ENCODE results near the gene FAM53B.
A peak's percentile ranks its signal among the peaks of the same experiment; 100 is the strongest.

The FAM53B gene

DNA sequence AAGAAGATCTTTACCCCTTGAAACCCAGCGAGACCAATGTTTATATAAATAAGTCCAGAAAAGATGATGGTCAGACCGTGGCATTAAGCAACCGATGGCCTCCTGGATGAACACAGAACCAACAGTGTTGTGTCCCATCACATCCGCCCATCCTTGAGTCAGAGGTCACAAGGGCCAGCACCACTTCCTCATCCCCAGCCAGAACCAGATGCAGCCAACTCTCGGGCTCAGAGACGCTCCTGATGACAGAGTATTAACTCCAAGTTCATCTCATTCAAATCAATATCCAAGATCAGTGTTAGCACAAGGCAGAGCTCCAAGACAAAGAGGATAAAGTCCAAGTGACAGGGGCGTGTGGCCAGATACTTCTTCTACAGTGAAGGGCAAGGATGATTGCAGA, 63.5 kb downstream of the FAM53B start:
- FAIRE-seq, result peak; percentile 62
- DNase-seq (ENCODE audit: insufficient read length), result no peak
- TF ChIP-seq POLR2AphosphoS5 (IDR thresholded peaks at IDR 0.05; ENCODE audit: low read depth, low read length) (no peak), POLR2A (IDR thresholded peaks at IDR 0.05; ENCODE audit: low read depth, low read length) (no peak), TAF1 (IDR thresholded peaks at IDR 0.05; ENCODE audit: borderline replicate concordance, low read depth, low read length) (no peak)

DNA sequence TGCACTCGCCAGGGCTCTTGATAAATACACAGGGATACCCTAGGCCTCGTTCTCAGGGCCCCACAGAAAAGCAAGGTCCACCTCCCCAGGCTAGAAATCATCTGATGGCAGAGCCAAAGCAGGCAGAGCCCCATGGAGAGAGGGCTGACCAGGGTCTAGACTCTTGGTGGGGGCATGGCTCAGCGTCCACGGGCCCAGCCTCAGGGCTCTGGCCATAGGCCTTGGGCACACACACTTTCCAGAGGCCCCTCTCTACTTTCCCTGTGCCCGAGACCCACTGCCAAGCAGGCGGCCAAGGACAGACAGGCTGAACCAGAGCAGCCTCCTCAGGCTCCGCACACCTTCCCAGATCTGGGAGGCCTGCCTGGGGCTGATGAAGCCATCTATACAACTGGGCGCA, 64.8 kb downstream of the FAM53B start:
- TF ChIP-seq TAF1 (IDR thresholded peaks at IDR 0.05; ENCODE audit: borderline replicate concordance, low read depth, low read length) (no peak), POLR2AphosphoS5 (IDR thresholded peaks at IDR 0.05; ENCODE audit: low read depth, low read length) (no peak), POLR2A (IDR thresholded peaks at IDR 0.05; ENCODE audit: low read depth, low read length) (no peak)
- DNase-seq (ENCODE audit: insufficient read length) (no peak), FAIRE-seq (no peak)

DNA sequence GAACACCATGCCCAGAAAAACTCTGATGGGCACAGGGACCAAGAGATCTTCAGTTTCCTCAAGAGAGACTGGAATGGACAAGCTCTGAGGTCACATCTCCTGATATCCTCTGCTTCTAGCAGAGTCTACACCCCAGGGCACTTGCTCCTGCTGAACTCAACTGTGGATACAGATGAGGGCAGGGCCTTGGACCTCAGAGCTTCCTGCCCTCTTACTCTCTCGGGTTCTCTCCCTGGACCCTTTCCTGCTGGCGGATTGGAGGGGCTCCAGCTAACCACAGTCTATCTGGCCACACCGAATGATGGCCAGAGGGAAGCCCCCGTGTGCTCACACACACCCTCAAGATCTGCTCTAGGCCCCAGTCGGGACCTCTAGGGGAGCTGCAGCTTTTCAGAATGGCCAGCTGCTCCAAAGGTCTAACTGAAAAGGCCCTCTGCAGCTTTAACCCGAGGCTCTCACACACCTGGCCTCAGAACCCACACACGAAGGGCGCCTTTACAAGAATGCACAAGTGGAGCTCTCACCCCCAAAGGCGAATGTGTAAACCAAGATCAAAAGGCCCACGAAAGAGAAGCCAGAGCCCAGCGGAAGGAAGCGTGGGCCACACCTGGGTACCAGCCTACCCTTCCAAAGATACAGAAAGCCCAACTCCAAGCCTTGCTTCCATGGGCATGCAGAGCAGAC, 65.5 kb downstream of the FAM53B start:
- TF ChIP-seq POLR2AphosphoS5 (IDR thresholded peaks at IDR 0.05; ENCODE audit: low read depth, low read length) (no peak), POLR2A (IDR thresholded peaks at IDR 0.05; ENCODE audit: low read depth, low read length) (no peak), TAF1 (IDR thresholded peaks at IDR 0.05; ENCODE audit: borderline replicate concordance, low read depth, low read length) (no peak)
- DNase-seq (ENCODE audit: insufficient read length) (no peak), FAIRE-seq (no peak)

DNA sequence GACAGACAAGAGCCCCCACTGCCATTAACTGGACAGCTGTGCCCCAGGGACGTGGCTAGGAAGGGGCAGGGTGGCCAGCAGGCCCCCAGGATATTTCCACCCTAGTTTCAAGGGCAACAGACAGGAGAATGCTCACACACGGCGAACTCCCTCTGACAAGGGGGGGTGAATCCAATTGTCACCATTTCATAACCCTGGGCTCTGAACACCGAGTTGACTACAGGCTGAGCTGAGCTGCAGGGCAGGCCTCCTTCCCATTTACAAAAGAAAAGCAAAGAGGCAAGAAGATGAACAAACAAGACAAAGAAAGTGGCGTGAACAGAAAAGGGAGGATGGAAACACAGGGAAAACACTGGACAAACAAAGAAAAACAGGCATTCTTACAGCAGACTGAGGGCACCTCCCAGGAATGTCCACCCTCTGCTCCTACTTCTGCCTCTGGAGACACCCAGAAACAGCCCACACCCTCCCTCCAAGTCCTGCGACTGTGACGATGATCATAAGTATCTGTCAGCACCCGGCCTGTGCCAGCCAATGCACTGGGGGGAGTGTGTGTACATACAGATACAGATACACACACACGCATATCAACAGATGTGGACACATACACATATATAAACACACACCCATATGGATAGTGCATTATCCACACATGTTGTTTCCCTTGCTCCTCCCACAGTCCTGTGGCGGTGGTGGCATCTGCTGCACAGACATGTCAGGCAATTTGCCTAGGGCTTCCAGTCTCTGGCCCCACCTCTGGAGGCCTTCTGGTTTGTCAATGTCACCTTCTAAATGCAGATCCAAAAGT, 66.2 kb downstream of the FAM53B start:
- TF ChIP-seq POLR2AphosphoS5 (IDR thresholded peaks at IDR 0.05; ENCODE audit: low read depth, low read length), result no peak
- TF ChIP-seq TAF1 (IDR thresholded peaks at IDR 0.05; ENCODE audit: borderline replicate concordance, low read depth, low read length), result no peak
- TF ChIP-seq POLR2A (IDR thresholded peaks at IDR 0.05; ENCODE audit: low read depth, low read length), result no peak
- DNase-seq (ENCODE audit: insufficient read length) (no peak), FAIRE-seq (no peak)

DNA sequence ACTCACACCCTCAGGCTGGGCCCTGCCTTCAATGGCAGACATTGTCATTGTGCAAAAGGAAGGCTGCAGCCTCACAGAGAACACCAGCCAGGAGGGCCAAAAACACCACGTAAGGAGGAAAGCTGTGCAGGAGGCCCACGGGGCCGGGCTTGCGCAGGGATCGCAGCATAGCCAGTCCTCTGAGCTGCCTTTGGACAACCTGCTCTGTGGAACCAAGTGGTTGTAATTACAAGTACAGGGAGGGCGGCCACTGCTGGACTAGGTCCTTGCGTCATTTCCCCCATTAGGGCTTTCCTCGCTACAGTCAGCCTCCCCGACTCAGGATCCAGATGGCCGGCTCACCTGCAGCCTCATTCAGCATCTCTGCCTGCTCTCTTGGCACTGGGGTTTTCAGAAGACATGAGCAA, 66.9 kb downstream of the FAM53B start:
- no peak for FAIRE-seq
- no peak for DNase-seq (ENCODE audit: insufficient read length)
- TF ChIP-seq POLR2AphosphoS5 (IDR thresholded peaks at IDR 0.05; ENCODE audit: low read depth, low read length), result no peak
- no peak for TF ChIP-seq TAF1 (IDR thresholded peaks at IDR 0.05; ENCODE audit: borderline replicate concordance, low read depth, low read length)
- no peak for TF ChIP-seq POLR2A (IDR thresholded peaks at IDR 0.05; ENCODE audit: low read depth, low read length)

DNA sequence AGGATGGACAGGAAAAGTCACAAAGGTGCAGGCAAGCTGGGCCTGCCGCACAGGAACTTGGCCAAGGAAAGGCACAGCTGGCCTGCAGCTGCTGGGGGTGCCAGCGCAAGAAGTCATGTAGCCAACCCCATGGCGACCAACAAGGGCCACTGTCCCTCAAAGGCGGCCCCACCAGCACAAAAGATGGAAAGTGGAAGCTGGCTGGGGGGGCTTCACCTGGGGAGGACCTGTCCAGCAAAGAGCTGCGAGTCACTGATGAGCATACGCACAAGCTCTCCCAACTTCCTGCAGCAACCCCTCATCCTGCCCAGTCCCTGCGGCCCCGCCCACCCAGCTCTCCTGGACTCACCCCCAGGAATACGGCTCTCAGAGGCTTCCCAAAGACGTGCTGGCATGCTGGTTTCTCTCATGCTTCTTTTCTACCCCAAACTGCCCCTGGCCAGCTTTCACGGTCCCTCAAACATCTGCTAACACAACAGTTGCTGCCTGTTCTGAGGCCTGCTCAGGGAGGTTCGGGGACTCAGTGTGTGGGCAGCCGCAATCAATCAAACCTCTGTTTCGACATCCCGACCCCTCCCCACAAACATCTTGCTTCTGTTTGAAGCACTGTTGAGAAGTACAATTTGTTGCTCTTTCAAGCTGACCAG, 67.6 kb downstream of the FAM53B start:
- DNase-seq (ENCODE audit: insufficient read length) (no peak), FAIRE-seq (no peak)
- TF ChIP-seq POLR2A (IDR thresholded peaks at IDR 0.05; ENCODE audit: low read depth, low read length) (no peak), TAF1 (IDR thresholded peaks at IDR 0.05; ENCODE audit: borderline replicate concordance, low read depth, low read length) (no peak), POLR2AphosphoS5 (IDR thresholded peaks at IDR 0.05; ENCODE audit: low read depth, low read length) (no peak)

DNA sequence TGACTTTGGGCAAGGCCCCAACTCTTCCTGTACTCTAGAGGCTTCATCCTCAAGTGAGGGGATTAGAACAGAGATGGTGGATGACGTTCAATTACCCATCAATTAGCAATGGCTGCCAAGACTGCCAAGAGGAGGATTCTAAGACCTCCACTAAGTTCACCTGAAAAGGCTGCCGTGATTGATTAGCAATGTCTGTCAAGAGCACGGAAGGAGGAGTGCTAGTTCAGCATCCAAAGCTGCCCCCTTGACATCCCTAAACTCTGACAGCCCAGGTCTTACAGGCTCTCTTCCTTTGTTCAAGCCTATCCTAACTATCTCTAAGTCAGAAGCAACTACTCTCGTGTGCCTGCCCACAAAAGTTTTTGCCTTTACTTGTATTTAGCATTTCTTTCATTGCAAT, 68.4 kb downstream of the FAM53B start:
- FAIRE-seq, result no peak
- no peak for TF ChIP-seq TAF1 (IDR thresholded peaks at IDR 0.05; ENCODE audit: borderline replicate concordance, low read depth, low read length)
- no peak for TF ChIP-seq POLR2A (IDR thresholded peaks at IDR 0.05; ENCODE audit: low read depth, low read length)
- TF ChIP-seq POLR2AphosphoS5 (IDR thresholded peaks at IDR 0.05; ENCODE audit: low read depth, low read length), result no peak
- DNase-seq (ENCODE audit: insufficient read length), result no peak

DNA sequence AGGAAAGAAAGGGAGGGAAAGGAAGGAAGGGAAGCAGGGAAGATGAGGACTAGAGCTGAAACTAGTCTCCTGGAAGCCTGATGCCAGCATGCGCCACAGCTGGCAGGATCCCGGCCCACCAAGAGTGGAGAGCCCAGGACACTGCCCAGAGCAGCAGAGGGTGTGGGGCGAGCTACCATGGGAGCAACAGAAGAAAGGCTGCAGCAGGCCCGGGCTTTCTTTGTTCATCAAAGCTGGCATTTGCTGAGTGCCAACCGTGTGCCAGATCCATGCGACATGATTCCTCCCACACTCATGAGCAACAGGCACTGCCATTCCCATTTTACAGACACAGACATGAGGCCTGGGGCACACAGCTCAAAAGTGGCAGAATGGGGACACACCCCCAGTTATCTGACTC, 68.9 kb downstream of the FAM53B start:
- no peak for FAIRE-seq

DNA sequence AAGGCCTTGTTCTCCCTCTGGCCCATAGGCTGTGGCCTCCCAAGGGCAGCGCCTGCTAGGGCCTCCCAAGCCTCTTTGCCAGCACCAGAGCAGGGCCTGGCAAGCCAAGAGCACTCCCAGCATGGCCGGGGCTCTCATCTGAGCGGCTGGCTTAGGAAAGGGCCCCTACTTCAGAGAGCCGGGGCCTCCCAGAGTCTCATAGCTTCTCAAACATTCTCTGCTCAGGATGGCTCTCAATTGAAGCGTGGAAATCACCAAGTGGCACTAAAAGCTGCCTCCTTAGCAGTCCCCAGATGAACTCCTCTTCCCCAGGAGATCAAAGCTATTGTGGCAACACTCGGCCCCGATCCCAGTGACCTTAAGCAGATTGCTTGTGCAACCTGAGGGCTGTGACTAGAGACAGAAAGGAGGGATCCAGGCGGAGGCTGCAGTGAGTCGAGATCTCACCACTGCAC, 69.4 kb downstream of the FAM53B start:
- DNase-seq (ENCODE audit: insufficient read length), result no peak
- TF ChIP-seq POLR2AphosphoS5 (IDR thresholded peaks at IDR 0.05; ENCODE audit: low read depth, low read length), result no peak
- no peak for TF ChIP-seq POLR2A (IDR thresholded peaks at IDR 0.05; ENCODE audit: low read depth, low read length)
- no peak for TF ChIP-seq TAF1 (IDR thresholded peaks at IDR 0.05; ENCODE audit: borderline replicate concordance, low read depth, low read length)
- no peak for FAIRE-seq

More for the DNA sequence above, 68.9 kb downstream of the FAM53B start:
- no peak for TF ChIP-seq POLR2A (IDR thresholded peaks at IDR 0.05; ENCODE audit: low read depth, low read length)
- no peak for TF ChIP-seq POLR2AphosphoS5 (IDR thresholded peaks at IDR 0.05; ENCODE audit: low read depth, low read length)
- no peak for TF ChIP-seq TAF1 (IDR thresholded peaks at IDR 0.05; ENCODE audit: borderline replicate concordance, low read depth, low read length)
- no peak for DNase-seq (ENCODE audit: insufficient read length)

DNA sequence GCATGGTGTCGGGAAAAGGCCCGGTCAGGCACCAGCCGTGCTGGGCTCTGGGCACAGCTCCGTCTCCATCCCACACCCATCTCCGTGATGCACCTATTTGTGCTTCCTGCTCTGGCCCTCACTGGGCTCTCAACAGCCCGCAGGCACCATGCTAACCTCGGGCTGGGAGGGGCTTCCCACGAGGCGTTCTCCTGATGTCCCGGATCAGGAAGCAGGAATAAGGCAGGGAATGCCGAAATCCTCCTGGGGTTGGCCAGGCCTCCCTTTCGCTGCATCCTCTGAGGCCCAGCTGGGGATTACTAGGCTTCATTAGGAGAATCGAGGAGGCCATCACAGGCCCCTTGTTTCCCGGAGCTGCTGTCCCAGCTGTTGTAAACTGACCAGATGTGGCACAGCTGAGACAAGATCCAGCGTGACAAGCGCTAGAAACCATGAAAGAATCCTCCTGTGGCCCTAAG, 72.0 kb downstream of the FAM53B start:
- FAIRE-seq, result no peak
- DNase-seq (ENCODE audit: insufficient read length), result no peak
- no peak for TF ChIP-seq TAF1 (IDR thresholded peaks at IDR 0.05; ENCODE audit: borderline replicate concordance, low read depth, low read length)
- no peak for TF ChIP-seq POLR2A (IDR thresholded peaks at IDR 0.05; ENCODE audit: low read depth, low read length)
- TF ChIP-seq POLR2AphosphoS5 (IDR thresholded peaks at IDR 0.05; ENCODE audit: low read depth, low read length), result no peak

DNA sequence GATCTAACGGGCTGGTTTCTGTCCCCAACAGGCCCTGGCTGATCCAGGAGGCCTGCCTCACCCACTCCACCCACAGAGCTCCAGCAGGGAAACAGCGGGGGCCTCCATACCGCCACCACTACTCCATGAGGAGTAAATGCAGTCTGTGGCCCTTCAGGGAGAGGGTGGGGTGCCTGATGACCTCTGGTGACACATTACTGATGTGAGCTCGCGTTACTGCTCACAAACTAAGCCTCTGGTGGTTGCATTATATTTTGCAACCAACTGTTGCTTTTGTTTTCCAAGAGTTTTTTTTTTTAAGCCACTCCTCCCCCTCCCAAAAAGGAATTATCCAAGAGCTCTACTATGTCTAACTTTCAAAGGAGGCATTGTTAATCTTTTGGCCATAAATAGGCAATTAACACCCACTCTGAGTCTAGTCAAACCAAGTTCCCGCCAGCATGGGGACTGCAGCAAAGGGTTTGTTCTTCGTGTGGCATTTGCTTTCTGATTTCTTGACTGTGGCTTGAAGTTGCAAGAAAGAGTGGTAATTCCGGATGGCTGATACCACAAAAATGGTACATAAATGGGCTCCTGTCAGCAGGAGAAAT, 72.6 kb downstream of the FAM53B start:
- no peak for FAIRE-seq
- no peak for DNase-seq (ENCODE audit: insufficient read length)
- no peak for TF ChIP-seq POLR2AphosphoS5 (IDR thresholded peaks at IDR 0.05; ENCODE audit: low read depth, low read length)
- TF ChIP-seq TAF1 (IDR thresholded peaks at IDR 0.05; ENCODE audit: borderline replicate concordance, low read depth, low read length), result no peak
- no peak for TF ChIP-seq POLR2A (IDR thresholded peaks at IDR 0.05; ENCODE audit: low read depth, low read length)

All from GM12892 (cell line).